Stimulated activated CD4-positive, alpha-beta T cell treated with anti-CD3 and anti-CD28 coated beads, Interleukin-15, amount 100 ng/mL, for 48 hours (primary cell): ENCODE measurements around the gene ENO1.

ENCODE experiments used
- DNase-seq, 2 donors: peaks; one replicate each; pipeline ENCODE4 v3.0.0-alpha.2; 2020; ENCODE audit warnings: low read depth in 2 of 2

ENO1 gene

GRCh38 chr1:8813016-8813763 lies 65.3 kb downstream of the ENO1 start:
- no peak for DNase-seq

DNA sequence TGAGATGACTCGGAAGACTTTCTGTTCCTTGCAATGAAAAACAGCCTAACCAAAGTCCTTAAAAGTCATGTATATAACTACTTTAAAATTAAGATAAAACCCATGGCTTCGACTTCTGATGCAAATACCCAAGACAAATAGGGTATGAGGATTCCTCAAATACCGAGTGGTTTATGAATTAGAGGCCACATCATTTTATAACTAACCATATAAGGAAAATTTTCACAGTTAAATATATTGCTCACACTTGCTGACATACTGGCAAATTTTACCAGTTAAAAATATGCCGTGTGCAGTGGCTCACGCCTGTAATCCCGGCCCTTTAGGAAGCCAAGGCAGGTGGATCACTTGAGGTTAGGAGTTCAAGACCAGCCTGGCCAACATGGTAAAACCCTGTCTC lies 66.4 kb downstream of the ENO1 start:
- no peak for DNase-seq
